NOMO-1 treated with dmso at 0.1 percent for 144 hours (cell line): Measurements from ENCODE around the gene CDKAL1.

Experiments
- DNase-seq: peaks from one replicate; lab custom pipeline; 2025; ENCODE audit not compliant: unreplicated experiment; lab: John Stamatoyannopoulos, UW

Gene CDKAL1

GRCh38 chr6:20870021-20870420 lies 335.8 kb downstream of the CDKAL1 start:
- DNase-seq: no peak

- no peak for DNase-seq
Measured at GRCh38 chr6:20870493-20870892, 336.2 kb downstream of the CDKAL1 start.

DNA sequence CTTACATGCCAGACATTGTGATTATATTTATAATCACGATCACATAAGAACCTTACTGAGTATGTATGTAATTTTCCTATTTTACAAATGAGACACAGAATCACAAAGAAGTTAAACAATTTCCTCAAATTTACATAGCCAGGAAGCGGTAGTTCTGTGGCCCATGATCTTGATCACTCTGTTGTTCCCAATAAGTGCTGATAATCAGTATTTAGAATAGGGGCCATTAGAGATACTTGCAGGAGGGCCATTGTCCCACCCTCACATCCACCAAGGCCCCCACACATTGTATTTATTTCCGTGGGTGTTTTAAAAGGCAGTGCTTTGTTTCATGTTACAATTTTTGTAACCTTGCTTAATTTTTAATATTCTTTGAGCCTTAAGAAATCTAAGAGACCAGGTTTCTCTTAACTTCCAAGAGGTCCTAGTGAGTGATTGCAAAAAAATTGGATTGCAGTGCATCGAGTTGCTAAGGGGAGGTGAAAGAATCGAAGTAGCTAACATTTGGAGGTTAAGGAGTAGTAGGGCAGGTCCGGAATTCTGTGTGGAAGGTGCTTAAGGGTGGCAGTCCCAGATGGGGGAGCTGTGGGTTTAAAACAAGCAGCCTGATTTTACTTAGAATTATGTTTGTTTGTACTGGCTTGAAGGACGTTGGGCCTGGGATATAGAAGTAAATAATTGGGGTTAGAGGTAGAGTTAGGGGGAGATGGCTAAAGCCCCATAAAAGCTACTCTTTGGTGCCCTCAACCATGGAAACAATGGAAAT lies 339.4 kb downstream of the CDKAL1 start:
- no peak for DNase-seq

DNA sequence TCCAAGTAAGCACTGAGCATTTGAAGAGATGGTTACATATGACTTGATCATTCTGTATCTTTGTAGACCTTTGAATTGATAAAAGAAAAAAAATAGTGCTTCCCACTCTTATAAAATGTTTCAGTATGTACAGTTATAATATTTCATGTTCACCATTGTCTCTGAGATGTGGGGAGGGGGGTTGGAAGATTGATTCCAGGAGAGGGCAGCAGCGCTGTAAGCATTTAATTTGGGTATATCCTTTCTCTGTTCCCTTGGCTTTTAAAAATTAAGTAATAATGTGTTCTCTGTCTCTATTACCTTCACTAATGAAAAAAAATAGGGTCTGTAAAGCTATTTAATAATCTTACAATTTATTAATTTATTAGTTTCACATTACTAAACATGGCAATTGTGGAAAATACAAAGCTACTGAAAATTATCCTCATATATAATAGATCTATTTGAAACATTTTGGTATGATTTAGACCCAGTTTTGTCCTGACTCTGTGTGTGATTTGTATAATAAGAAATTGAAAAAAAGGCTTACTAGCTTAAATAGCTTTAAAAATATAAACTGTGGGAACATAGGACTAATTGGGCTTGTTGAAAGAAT lies 341.2 kb downstream of the CDKAL1 start:
- DNase-seq: no peak

- DNase-seq: no peak
Measured at GRCh38 chr6:20876036-20876435, 341.8 kb downstream of the CDKAL1 start.

- no peak for DNase-seq
Measured at GRCh38 chr6:20876561-20876960, 342.3 kb downstream of the CDKAL1 start.

DNA sequence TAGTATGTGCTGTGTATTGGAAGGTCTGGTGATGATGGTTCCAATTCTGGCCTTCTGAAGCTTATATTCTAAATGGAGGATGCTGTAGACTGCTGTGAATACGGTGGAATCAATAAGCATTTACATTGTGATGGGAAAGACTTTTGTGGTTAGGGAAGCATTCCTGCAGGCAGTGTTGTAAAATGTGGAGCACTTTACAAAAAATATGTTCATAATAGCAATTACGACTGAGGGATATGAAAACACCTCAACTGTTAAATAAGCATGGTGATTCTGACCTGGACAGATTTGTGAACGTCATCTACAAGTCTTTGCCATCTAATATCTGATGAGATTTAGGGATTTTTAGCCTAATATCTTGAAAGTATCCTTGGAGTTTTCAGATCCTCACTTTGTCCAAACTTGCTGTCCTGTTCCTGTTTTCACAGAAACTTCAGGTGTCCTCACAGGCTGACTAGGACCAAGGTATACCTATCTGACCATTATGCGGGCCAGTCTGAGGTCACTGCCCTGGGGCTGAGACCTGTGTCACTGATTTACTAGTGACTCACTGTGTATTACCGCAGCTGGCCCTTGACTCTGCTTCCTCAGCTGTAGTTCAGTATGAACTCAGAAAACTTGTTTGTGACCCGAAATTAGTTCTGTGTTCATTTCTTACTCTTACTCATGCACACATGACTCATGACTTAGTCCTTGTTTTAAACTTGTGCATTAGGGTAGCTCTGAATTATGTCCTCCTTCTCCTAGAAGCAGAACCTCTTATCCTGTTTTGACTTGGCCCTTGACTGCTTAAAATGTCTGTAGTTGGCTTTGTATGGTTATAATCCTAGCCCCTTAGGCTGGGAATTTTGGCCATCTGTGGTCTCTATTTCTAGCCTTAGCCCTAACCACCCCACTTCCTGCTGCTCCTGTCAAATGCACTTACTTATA lies 343.0 kb downstream of the CDKAL1 start:
- no peak for DNase-seq

DNA sequence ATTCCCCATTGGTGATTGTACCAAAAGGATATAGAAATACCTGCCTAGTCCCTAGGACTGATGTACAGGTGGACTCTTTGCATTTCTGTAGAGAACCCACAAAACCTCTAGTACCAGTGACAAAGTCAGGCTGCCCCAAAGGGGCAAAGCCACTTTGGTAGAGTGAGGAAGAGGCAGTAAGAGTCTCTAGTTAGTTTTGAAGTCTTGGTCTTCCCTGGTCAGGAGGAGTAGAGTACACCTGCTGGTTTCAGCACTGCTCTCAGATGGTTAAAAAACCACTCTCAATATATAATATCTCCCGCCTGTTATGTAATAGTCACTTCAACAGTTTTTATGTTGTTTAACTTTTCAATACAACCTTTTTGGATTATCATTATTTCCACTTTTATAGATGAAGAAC lies 344.9 kb downstream of the CDKAL1 start:
- DNase-seq: no peak

DNA sequence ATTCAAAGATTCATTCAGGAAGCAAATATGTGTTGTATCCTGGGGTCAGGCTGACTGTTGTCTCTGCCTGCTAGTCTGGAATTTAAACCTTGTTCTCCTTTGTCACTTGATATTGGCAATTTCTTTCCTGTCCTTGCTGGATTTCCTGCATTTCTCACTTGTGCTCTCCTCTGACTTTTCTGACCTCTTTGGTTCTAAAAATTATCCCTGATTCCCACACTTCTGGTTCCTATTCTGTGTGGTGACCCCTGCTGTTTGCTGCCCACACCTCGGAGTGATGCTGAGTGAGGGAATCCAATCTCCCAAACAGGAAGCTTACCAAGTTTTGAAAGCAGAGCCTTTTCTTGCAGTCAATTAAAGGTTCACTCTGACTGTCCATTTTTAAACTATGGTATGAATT lies 345.3 kb downstream of the CDKAL1 start:
- DNase-seq: no peak

GRCh38 chr6:20881365-20881764 lies 347.1 kb downstream of the CDKAL1 start:
- no peak for DNase-seq

- DNase-seq: no peak
Measured at GRCh38 chr6:20882014-20882413, 347.8 kb downstream of the CDKAL1 start.

DNA sequence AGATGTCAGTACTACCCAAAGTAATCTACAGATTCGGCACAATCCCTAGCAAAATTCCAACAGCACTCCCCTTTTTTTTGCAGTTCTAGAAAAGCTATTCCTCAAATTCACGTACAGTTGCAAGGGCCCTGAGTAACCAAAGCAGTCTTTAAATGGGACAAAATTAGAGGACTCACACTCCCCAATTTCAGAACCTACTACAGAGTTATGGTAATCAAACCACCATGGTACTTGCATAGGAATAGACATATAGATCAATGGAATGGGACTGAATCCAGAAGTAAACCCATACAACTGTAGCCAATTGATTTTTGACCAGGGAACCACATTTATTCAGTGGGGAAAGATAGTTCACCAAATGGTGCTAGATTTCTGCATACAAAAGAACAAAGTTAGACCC lies 350.8 kb downstream of the CDKAL1 start:
- no peak for DNase-seq

GRCh38 chr6:20891161-20891560 lies 356.9 kb downstream of the CDKAL1 start:
- DNase-seq: no peak

DNA sequence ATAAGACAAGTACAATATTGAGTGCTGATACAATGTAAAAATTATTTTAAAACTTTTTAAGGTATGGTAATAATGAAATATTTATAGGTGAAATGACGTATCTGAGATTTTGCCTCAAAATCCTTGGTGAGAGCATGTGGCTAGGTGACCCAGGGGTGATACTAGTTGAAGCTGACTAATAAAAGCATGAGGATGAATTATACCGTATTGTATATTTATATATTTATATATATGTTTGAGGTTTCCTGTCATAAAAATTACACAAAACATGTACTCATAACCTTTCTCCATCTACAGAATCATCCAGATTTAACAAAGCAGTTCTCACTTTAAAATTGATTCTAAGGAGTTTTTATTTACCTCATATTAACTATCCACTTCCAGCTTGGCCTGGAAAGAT lies 358.1 kb downstream of the CDKAL1 start:
- DNase-seq: no peak

DNA sequence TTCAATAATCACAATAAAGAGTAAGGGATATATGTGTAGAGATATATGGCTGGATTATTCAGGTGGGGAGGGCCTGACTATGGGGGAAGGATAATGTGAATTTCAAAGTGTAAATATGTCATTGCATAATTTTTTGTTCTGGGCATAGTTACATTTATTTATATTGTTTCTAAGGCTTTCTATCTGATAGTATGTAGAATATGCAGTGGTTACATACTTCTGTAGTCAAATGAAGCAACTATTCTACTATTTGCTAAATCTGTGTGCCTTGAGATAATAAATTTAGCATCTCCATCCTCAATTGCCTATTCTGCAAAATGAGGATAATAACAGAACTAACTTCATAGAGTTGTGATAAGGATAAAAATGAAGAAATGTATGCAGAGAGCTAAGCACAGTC lies 359.2 kb downstream of the CDKAL1 start:
- DNase-seq: no peak

- DNase-seq: no peak
Measured at GRCh38 chr6:20900389-20901160, 366.3 kb downstream of the CDKAL1 start.

DNA sequence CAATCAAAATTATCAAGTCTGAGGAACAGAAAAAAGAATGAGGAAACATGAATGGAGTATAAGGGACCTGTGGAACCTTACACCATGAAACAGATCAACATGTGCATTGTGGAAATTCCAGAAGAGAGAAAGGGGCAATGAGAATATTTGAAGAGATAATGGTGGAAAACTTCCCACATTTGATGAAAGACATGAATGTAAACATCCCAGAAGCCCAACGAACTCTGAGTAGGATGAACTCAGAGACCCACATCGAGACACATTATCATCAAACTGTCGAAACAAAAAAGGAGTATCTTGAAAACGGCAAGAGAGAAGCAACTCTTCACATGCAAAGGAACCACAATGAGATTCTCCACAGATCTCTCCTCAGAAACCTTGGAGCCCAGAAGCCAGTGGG lies 371.1 kb downstream of the CDKAL1 start:
- no peak for DNase-seq

GRCh38 chr6:20906945-20907344 lies 372.7 kb downstream of the CDKAL1 start:
- peak; percentile 38 for DNase-seq

- DNase-seq: no peak
Measured at GRCh38 chr6:20907486-20908071, 373.3 kb downstream of the CDKAL1 start.

DNA sequence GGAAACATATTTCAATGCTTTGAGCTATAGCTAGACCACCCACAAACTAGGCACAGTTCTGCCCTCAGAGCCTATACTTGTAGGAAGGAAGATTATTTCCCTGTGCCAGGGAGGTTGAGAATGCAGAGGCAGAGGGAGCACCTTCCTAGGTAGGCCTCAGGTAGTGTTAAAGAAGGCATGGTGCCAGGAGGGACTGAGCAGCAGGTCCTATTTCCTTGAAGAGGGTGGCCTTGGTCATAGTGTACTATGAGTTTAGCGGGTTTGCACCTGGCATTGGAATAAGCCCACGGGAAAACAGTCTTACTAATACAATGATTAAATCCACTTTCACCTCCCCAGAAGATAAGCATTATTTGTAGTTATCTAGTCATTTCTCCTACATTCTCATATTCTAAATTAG lies 375.4 kb downstream of the CDKAL1 start:
- DNase-seq: no peak

DNA sequence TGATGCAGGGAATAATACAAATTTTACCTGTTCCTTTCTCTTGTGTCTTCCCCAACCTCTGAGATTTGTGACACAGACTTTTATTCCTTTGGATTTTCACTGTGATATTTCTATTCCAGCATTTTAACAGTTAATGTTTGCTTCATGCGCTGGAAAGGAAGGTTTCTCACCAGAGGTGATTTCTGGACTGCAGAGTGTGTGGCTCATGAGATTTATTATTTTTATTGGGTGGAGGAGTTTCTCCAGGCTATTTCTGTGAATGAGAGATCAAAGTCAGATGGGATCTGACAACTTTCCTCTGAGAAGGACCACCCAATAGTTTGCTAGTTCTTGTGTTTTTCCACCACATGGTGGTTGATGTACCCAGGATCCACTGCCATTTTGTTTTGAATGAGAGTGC lies 377.5 kb downstream of the CDKAL1 start:
- DNase-seq: no peak
